ENCODE data around the gene PDGFA.

Gene PDGFA

DNA sequence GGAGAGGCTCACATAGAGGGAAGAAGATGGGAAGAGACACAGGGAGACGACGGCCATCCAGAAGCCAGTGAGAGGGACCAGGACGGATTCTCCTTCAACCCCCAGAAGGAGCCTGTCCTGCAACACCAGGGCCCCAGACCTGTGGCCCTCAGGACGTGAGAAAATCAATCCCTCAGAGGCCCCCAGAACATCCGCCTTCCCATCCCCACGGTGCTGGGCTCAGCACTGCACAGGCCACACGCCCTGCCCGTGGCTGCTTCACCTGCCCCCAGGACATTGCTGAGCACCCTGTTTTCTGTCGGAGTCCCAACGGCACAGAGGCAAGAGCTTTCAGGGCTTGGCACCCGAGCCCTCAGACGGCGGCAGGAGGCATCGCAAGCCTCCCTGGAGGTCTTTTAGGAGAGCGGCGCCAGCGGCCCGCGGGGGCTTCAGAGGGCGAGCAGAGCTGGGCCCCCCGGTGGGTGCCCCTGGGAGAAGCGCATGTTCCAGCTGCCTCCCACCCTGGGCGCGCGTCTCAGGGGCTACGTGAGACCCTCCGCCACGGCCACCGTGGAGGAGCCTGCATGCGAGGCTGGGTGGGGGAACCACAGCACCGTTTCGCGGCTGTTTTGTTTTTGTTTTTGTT is 42.8 kb downstream of the PDGFA start:
- no peaks in the 10 kb centered on the region for H3K27me3 ChIP-seq (ENCODE audit: insufficient read depth, low read length)
- no peak overlapping the region for H3K4me3 ChIP-seq (ENCODE audit: low read length)
- no peak overlapping the region for H3K9ac ChIP-seq (ENCODE audit: low read depth, low read length)
- H3K27ac ChIP-seq (ENCODE audit: low read length) = no peak overlapping the region
- H3K9me3 ChIP-seq (ENCODE audit: insufficient read depth, low read depth, low read length) = no peaks in the 10 kb centered on the region
- peaks cover 3% of the 10 kb centered on the region for H3K4me1 ChIP-seq (ENCODE audit: insufficient read depth, low read length)
- no peaks in the 10 kb centered on the region for H3K36me3 ChIP-seq (ENCODE audit: insufficient read depth, low read depth, low read length)

DNA sequence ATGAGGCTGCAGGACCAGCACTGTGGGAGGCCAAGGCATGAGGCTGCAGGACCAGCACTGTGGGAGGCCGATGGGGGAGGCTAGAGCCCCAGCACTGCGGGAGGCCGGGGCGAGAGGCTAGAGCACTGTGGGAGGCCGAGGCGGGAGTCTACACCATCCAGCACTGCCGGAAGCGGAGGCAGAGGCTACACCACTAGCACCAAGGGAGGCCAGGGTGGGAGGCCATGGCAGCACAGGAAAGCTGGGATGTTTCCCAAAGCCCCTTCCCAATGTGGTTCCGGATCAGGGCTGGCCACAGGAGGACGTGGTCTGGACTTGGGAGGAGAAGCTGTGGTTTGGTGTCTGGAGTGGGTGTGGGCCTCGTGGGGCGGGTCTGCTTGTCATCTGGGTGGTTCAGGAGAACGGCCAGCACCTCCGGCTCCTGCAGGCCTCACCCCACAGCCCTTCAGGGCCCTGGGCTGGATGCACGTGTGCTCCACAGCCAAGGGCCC is 43.6 kb downstream of the PDGFA start:
- Histone ChIP-seq H3K4me1 (ENCODE audit: insufficient read depth, low read length) (peaks cover 2% of the 10 kb centered on the region), H3K36me3 (ENCODE audit: insufficient read depth, low read depth, low read length) (no peaks in the 10 kb centered on the region), H3K27ac (ENCODE audit: low read length) (no peak overlapping the region), H3K9ac (ENCODE audit: low read depth, low read length) (no peak overlapping the region), H3K4me3 (ENCODE audit: low read length) (no peak overlapping the region), H3K27me3 (ENCODE audit: insufficient read depth, low read length) (no peaks in the 10 kb centered on the region), H3K9me3 (ENCODE audit: insufficient read depth, low read depth, low read length) (no peaks in the 10 kb centered on the region)

DNA sequence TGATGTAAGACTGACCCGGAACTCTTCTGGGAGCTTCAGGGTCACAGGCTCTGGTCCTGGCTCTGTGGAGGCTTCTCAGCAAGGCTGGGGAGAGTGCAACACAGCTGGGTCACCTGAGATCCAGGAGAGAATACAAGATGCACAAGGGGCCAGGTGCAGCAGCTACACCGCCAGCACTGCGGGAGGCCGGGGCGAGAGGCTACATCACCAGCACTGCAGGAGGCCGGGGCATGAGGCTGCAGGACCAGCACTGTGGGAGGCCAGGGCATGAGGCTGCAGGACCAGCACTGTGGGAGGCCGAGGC is 44.3 kb downstream of the PDGFA start:
- no peaks in the 10 kb centered on the region for H3K27me3 ChIP-seq (ENCODE audit: insufficient read depth, low read length)
- no peak overlapping the region for H3K27ac ChIP-seq (ENCODE audit: low read length)
- no peaks in the 10 kb centered on the region for H3K36me3 ChIP-seq (ENCODE audit: insufficient read depth, low read depth, low read length)
- H3K4me3 ChIP-seq (ENCODE audit: low read length) = no peak overlapping the region
- H3K9me3 ChIP-seq (ENCODE audit: insufficient read depth, low read depth, low read length) = no peaks in the 10 kb centered on the region
- no peaks in the 10 kb centered on the region for H3K4me1 ChIP-seq (ENCODE audit: insufficient read depth, low read length)
- H3K9ac ChIP-seq (ENCODE audit: low read depth, low read length) = no peak overlapping the region

DNA sequence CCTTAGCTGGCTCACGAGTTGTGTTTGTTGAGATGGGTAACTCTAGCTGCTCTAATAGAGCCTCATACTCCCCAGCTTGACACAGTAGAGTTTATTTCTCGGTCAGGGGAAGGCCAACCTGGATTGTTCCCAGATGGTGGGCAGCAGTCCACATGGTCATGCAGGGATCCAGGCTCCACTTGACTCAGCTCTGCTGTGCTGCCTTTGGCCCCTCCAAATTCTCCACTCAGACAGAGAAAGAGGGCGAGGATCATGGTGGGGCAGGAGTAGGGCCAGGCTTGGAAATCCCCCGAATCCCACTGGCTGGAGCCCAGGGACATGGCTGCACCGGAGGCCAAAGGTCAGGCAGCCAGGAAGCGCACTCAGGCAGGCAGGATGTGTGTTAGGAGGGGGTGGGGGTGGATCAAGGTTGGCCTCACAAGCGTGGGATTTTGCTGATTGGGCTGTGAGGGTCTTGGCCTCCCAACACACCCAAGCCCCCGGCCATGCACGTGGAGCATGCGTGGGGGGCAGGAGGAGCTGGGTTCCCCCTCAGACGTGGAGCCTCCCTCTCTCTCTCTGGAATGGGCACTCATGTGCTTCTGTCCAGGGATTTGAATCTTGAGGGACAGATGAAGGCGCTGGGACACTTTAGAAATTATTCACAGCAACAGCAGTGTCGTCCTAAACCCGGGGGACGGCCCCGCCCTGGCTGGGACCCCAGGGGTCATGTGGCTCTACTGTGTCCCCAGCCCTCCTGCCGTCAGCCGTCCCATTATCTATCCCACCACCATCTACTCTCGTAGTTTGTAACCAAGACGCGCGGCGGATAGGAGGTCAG is 44.8 kb downstream of the PDGFA start:
- Histone ChIP-seq H3K27ac (ENCODE audit: low read length) (no peak overlapping the region), H3K4me3 (ENCODE audit: low read length) (no peak overlapping the region), H3K27me3 (ENCODE audit: insufficient read depth, low read length) (no peaks in the 10 kb centered on the region), H3K36me3 (ENCODE audit: insufficient read depth, low read depth, low read length) (no peaks in the 10 kb centered on the region), H3K4me1 (ENCODE audit: insufficient read depth, low read length) (no peaks in the 10 kb centered on the region), H3K9me3 (ENCODE audit: insufficient read depth, low read depth, low read length) (no peaks in the 10 kb centered on the region), H3K9ac (ENCODE audit: low read depth, low read length) (no peak overlapping the region)

DNA sequence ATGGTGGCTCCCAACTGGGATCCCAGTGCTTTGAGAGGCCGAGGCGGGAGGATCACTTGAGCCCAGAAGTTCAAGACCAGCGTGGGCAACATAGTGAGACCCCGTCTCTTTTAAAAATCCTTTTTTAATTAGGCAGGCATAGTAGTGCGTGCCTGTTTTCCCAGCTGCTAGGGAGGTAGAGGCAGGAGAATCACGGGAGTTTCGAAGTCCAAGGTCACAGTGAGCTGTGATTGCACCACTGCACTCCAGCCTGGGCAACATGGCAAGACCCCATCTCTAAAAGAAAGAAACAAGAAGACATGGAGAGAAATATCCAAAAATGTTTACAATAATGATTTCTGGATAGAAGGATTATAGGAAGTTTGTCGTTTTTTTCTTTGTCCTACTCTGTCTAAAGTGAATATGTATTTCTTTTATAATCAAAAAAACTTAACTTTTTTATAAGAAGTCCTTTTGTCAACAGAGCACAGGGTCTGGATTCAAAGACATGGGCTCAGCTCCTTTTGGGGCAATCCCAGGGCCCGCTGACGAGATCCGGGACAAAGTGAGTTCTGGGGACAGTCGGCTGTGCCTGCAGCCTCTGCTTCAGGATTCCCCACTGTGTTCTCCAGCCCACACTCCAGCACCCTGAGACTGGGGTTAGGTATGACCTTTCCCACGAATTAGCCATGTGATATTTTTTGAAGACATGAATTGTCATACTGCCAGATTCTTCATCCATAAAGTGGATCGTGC is 45.6 kb downstream of the PDGFA start:
- no peak overlapping the region for H3K9ac ChIP-seq (ENCODE audit: low read depth, low read length)
- no peak overlapping the region for H3K4me3 ChIP-seq (ENCODE audit: low read length)
- no peaks in the 10 kb centered on the region for H3K9me3 ChIP-seq (ENCODE audit: insufficient read depth, low read depth, low read length)

DNA sequence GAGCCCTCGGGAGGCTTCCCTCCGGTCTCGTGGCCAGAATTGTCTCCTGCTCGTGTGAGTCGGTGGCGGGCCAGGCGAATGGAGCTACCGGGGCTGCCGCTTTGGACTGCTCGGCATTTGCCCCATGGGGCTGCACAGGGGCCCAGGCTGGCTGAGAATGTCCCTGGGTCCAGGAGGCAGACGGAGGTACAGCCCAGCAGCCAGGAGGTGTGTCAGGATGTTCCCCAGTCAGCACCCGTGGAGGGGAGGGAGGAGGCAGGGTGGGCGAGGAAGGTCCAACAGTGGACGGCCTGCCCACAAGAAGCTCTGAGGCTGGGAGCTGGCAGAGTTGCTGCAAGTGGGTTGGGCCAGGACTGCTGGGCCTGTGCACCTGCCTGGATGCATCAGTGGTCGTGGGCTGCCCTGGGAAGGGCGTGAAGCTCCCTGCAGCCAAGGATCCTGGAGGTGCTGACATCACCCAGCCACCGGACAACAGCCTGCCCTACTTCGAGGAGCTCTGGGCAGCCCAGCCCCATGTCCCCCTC is 46.4 kb downstream of the PDGFA start:
- no peaks in the 10 kb centered on the region for H3K36me3 ChIP-seq (ENCODE audit: insufficient read depth, low read depth, low read length)
- no peaks in the 10 kb centered on the region for H3K4me1 ChIP-seq (ENCODE audit: insufficient read depth, low read length)
- H3K9ac ChIP-seq (ENCODE audit: low read depth, low read length) = no peak overlapping the region
- H3K4me3 ChIP-seq (ENCODE audit: low read length) = no peak overlapping the region
- H3K27me3 ChIP-seq (ENCODE audit: insufficient read depth, low read length) = no peaks in the 10 kb centered on the region
- peaks cover 2% of the 10 kb centered on the region; the same call in 1 of the 2 replicates for H3K9me3 ChIP-seq (ENCODE audit: insufficient read depth, low read depth, low read length)
- no peak overlapping the region for H3K27ac ChIP-seq (ENCODE audit: low read length)

More for the DNA sequence above, 45.6 kb downstream of the PDGFA start:
- Histone ChIP-seq H3K4me1 (ENCODE audit: insufficient read depth, low read length) (no peaks in the 10 kb centered on the region), H3K27me3 (ENCODE audit: insufficient read depth, low read length) (no peaks in the 10 kb centered on the region), H3K36me3 (ENCODE audit: insufficient read depth, low read depth, low read length) (no peaks in the 10 kb centered on the region), H3K27ac (ENCODE audit: low read length) (no peak overlapping the region)

DNA sequence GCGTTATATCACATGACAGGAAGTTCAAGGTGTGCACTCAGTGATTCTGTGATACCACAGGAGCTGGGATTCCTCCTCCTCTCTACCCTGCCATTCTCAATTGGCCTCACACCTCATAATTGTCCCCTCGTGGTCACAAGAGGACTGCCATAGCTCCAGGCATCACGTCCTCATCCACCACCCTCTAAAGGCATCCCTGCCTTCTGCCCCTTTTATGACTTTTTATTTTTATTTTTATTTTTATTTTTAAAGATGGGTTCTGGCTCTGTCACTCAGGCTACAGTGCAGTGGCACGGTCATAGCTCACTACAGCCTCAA is 47.0 kb downstream of the PDGFA start:
- Histone ChIP-seq H3K27ac (ENCODE audit: low read length) (no peak overlapping the region), H3K36me3 (ENCODE audit: insufficient read depth, low read depth, low read length) (no peaks in the 10 kb centered on the region), H3K9ac (ENCODE audit: low read depth, low read length) (no peak overlapping the region), H3K9me3 (ENCODE audit: insufficient read depth, low read depth, low read length) (peaks cover 9% of the 10 kb centered on the region), H3K27me3 (ENCODE audit: insufficient read depth, low read length) (no peaks in the 10 kb centered on the region), H3K4me1 (ENCODE audit: insufficient read depth, low read length) (no peaks in the 10 kb centered on the region), H3K4me3 (ENCODE audit: low read length) (no peak overlapping the region)

DNA sequence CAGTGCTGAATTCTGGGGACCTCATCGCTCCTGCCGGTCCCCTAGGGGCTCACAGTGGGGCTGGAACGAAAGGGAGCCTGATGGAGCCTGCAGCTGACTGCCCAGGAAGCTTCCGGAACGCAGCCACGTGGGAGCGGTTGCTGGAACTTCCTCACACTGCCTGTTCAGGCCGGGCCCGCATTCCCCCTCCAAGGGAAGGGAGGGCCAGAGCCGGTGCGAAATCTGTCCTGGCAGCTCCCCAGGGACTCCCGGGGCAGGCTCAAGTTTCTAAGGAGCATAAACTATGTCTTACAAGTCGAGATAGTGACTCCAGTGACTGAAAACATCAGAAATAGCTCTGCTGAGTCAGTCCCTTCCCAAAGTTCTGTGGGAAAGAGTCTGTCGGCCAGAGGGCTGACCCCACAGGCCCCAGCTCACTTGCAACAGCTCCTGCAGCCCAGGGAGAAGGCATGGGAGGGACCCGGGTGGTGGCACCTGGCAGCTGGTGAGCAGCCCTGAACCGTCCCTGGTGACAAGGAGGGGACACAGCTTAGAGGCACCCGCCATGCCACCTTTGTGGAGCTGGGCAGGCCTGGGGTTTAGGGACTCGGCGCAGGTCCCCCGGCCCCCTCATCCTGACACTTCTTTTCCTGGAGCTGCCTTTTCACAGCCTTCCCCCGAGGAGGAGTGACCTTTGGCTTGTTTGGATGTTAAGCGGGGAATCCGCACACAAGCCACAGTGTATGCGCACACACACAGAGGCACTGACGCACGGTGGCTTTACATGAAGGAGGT is 47.6 kb downstream of the PDGFA start:
- Histone ChIP-seq H3K27ac (ENCODE audit: low read length) (no peak overlapping the region), H3K9me3 (ENCODE audit: insufficient read depth, low read depth, low read length) (peaks cover 11% of the 10 kb centered on the region), H3K36me3 (ENCODE audit: insufficient read depth, low read depth, low read length) (no peaks in the 10 kb centered on the region), H3K4me3 (ENCODE audit: low read length) (no peak overlapping the region), H3K9ac (ENCODE audit: low read depth, low read length) (no peak overlapping the region), H3K4me1 (ENCODE audit: insufficient read depth, low read length) (no peaks in the 10 kb centered on the region), H3K27me3 (ENCODE audit: insufficient read depth, low read length) (no peaks in the 10 kb centered on the region)

DNA sequence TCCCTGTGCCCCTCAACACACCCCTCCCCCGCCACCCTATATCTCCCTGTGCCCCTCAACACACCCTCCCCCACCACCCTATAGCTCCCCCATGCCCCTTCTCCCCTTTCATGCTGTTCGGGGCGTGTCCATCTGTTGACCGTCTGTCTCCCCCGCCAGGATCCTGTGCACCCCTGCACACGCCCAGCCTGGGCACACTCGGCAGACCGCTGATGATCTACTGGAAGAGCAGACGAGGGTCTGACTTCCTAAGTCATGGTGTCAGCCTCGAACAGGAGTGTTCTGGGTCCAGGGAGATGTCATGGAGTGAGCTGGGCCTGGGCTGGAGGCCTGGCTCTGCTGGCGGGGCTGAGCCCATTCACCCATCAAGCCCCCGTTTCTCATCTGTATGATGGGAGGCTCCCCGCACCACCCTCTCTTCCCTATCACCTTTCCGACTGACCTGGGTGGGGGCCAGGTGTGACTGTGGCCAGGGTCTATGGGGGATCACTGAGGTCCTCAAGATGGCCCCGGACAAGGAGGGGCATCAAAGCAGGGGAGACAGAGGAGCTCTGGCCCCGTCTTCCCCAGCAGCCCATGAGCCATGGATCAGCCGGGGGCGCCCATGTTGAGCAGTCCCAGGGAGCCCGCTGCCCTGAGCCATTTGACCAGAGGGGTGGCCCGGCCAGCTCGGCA is 48.3 kb downstream of the PDGFA start:
- Histone ChIP-seq H3K4me3 (ENCODE audit: low read length) (no peak overlapping the region), H3K9ac (ENCODE audit: low read depth, low read length) (no peak overlapping the region), H3K9me3 (ENCODE audit: insufficient read depth, low read depth, low read length) (peaks cover 11% of the 10 kb centered on the region), H3K36me3 (ENCODE audit: insufficient read depth, low read depth, low read length) (no peaks in the 10 kb centered on the region), H3K4me1 (ENCODE audit: insufficient read depth, low read length) (no peaks in the 10 kb centered on the region), H3K27me3 (ENCODE audit: insufficient read depth, low read length) (no peaks in the 10 kb centered on the region), H3K27ac (ENCODE audit: low read length) (no peak overlapping the region)

DNA sequence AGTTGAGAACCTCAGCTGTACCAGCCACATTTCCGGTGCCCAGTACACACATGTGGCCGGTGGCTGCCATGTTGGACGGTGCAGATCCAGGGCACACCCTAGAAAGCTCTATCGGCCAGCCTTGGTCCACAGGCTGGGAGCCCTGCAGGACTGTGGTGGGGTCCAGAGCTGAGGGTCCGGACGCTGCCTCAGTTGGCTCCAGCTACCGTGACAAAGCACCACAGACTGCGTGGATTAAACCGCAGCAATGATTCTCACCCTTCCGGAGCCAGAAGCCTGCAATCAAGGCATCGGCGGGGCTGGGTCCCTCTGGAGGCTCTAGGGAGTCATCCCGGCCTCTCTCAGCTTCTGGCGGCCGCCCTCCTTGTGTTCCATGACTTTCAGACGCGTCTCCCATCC is 50.1 kb downstream of the PDGFA start:
- Histone ChIP-seq H3K9me3 (ENCODE audit: insufficient read depth, low read depth, low read length) (peaks cover 11% of the 10 kb centered on the region), H3K4me1 (ENCODE audit: insufficient read depth, low read length) (no peaks in the 10 kb centered on the region), H3K36me3 (ENCODE audit: insufficient read depth, low read depth, low read length) (no peaks in the 10 kb centered on the region), H3K4me3 (ENCODE audit: low read length) (no peak overlapping the region), H3K27me3 (ENCODE audit: insufficient read depth, low read length) (no peaks in the 10 kb centered on the region), H3K9ac (ENCODE audit: low read depth, low read length) (no peak overlapping the region), H3K27ac (ENCODE audit: low read length) (no peak overlapping the region)
